ENCODE measurements around the gene GNPTG. TPM values are rescaled to one million over a fixed set of nuclear protein-coding genes. Genes with fewer than 3 reads are reported as not detected.

GNPTG gene
- total and polyA plus RNA-seq, 2 donors (not counting 3 experiments of a cell fraction or from before 2014, with no cell fraction given): 51.6 to 109 TPM

GRCh38 chr16:1371054-1371978 lies 19.6 kb downstream of the GNPTG start:
- H3K9me3 ChIP-seq (replicated peaks; ENCODE audit: control insufficient read depth, insufficient read depth, low read length): no peaks in the 10 kb centered on the region
- intact Hi-C loops (cut with micrococcal nuclease): no loop called here
- BruUV-seq (replicated peaks): no TSS peak

More at GRCh38 chr16:1371054-1371978, 19.6 kb downstream of the GNPTG start:
- TF ChIP-seq FOS (IDR thresholded peaks at IDR 0.05; ENCODE audit: borderline replicate concordance, insufficient read depth, low read length) (no peak), MYC (IDR thresholded peaks at IDR 0.05; ENCODE audit: low read depth, low read length) (no peak), JUN (IDR thresholded peaks at IDR 0.05; ENCODE audit: borderline replicate concordance, insufficient read depth, insufficient read length, low read depth) (no peak), MAX (IDR thresholded peaks at IDR 0.05; ENCODE audit: insufficient read depth, insufficient read length) (no peak), POLR2AphosphoS5 (IDR thresholded peaks at IDR 0.05; ENCODE audit: insufficient read depth, low read depth, low read length) (no peak), POLR2A (IDR thresholded peaks at IDR 0.05; ENCODE audit: low read depth, low read length) (no peak), GATA2 (IDR thresholded peaks at IDR 0.05; ENCODE audit: insufficient read depth, insufficient read length, low read depth, low read length) (no peak), EZH2 (IDR thresholded peaks at IDR 0.05; ENCODE audit: borderline replicate concordance, low read depth, low read length, severe bottlenecking) (no peak), CTCF (IDR thresholded peaks at IDR 0.05; ENCODE audit: extremely low read depth in 1 of 2, insufficient read depth in 1 of 2, low read depth in 1 of 2, low read length in 2 of 2) (no peak)
- Histone ChIP-seq H3K4me3 (replicated peaks in 1 of 3; ENCODE audit: insufficient read depth in 1 of 3, low read depth in 1 of 3, low read length in 3 of 3) (no peak overlapping the region), H3K9me1 (replicated peaks; ENCODE audit: control insufficient read depth, extremely low read depth, insufficient read depth, low read length) (no peaks in the 10 kb centered on the region), H2AFZ (ENCODE audit: low read depth, low read length) (no peak overlapping the region), H4K20me1 (replicated peaks; ENCODE audit: control insufficient read depth, extremely low read depth, insufficient read depth, low read length) (no peaks in the 10 kb centered on the region), H3K9ac (replicated peaks; ENCODE audit: extremely low read depth, insufficient read depth, low read length) (no peak overlapping the region), H3K4me2 (ENCODE audit: insufficient read depth, low read length) (no peak overlapping the region), H3K27me3 (ENCODE audit: control insufficient read depth in 2 of 2, insufficient read depth in 2 of 2, low read length in 2 of 2) (no peaks in the 10 kb centered on the region), H3K4me1 (ENCODE audit: control insufficient read depth, extremely low read depth, insufficient read depth, low read length) (no peaks in the 10 kb centered on the region), H3K79me2 (ENCODE audit: control insufficient read depth, insufficient read depth, low read length) (peaks cover 4% of the 10 kb centered on the region), H3K36me3 (ENCODE audit: control insufficient read depth in 2 of 2, extremely low read depth in 1 of 2, insufficient read depth in 2 of 2, low read length in 2 of 2) (peaks cover 5 to 11% of the 10 kb centered on the region in 2 experiments), H3K27ac (ENCODE audit: insufficient read depth, low read depth, low read length) (no peak overlapping the region)
- POLR2A ChIA-PET: no interaction called here
- no peak for FAIRE-seq
- dilution Hi-C loops (cut with MboI; ENCODE audit: extremely low pct_ligation_motif_present, low sequenced_read_pairs): no loop called here
- CTCF ChIA-PET: no interaction called here
- no peak for DNase-seq (ENCODE audit: low read depth, low spot score)
